Measurements from ENCODE around the gene NT5DC4. TPM values are rescaled to one million over a fixed set of nuclear protein-coding genes. Genes with fewer than 3 reads are reported as not detected.

NT5DC4 gene
- total RNA-seq, 4 donors from 2014 or later = not detected

DNA sequence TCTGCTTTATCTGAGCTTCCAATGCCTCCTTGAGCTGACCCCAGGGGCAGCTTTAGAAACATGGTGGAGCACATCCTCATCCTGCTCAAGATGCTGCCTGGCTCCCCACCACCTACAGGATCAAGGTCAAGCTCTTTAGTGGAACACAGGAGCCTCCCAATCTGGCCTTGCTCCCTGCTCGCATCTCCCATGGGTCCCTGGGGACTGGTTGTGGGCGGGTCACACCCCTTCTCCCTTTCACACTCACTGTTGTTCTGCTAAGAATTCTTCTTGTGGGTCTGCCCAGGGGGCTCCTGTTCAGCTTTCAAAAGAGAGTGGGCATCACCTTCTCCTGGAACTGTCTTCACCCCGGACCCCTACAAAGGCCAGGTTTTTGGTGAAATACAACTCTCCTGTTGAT, 8.4 kb upstream of the NT5DC4 start:
- Histone ChIP-seq H3K4me3 (no peak overlapping the region), H3K36me3 (no peaks in the 10 kb centered on the region), H3K27me3 (no peaks in the 10 kb centered on the region), H3K27ac (no peak overlapping the region), H3K9me3 (no peaks in the 10 kb centered on the region), H3K4me1 (no peaks in the 10 kb centered on the region)
- TF ChIP-seq POLR2A (IDR thresholded peaks at IDR 0.05) = no peak
- TF ChIP-seq, protein P1, sequence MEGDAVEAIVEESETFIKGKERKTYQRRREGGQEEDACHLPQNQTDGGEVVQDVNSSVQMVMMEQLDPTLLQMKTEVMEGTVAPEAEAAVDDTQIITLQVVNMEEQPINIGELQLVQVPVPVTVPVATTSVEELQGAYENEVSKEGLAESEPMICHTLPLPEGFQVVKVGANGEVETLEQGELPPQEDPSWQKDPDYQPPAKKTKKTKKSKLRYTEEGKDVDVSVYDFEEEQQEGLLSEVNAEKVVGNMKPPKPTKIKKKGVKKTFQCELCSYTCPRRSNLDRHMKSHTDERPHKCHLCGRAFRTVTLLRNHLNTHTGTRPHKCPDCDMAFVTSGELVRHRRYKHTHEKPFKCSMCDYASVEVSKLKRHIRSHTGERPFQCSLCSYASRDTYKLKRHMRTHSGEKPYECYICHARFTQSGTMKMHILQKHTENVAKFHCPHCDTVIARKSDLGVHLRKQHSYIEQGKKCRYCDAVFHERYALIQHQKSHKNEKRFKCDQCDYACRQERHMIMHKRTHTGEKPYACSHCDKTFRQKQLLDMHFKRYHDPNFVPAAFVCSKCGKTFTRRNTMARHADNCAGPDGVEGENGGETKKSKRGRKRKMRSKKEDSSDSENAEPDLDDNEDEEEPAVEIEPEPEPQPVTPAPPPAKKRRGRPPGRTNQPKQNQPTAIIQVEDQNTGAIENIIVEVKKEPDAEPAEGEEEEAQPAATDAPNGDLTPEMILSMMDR (IDR thresholded peaks at IDR 0.05) = no peak
- intact Hi-C loops (cut with DNase I; ENCODE audit: low total_unique reads) = no loop called here
- no peak for DNase-seq

DNA sequence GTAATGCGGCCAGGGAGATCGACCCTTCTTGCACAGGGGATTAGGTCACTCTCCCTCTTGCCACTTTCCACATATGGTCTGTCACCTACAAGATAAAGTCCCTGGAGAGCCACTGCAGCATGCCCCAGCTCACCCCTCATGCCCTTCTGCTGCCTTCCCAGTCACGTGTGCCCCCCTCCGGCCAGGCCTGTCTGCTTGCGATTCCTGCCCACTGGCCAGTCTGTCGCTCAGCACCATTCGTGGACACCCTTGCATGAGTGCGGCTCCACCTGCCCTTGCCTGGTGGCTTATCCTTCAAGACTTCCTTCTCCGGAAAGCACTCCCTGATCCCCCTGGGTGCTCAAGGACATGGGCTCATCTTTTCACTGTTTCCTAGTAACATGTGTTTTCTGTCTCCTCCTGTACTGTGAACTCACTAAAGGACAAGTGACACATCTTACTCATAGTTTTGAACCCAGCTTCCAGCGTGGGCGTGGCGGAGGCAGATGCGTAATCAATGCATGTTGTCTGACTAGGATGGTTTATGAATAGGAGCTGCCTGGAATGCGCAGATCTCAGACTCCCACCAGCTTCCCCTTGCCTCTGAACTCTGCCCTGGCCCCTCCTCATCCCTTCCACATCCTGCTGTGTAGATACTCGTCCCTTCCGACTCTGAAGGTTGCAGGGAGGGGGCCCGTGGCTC, 7.8 kb upstream of the NT5DC4 start:
- Histone ChIP-seq H3K36me3 (no peaks in the 10 kb centered on the region), H3K27me3 (no peaks in the 10 kb centered on the region), H3K9me3 (no peaks in the 10 kb centered on the region), H3K27ac (no peak overlapping the region), H3K4me3 (no peak overlapping the region), H3K4me1 (no peaks in the 10 kb centered on the region)
- TF ChIP-seq POLR2A (IDR thresholded peaks at IDR 0.05) = no peak
- TF ChIP-seq, protein P1 (IDR thresholded peaks at IDR 0.05) = no peak
- intact Hi-C loops (cut with DNase I; ENCODE audit: low total_unique reads) = no loop called here
- no peak for DNase-seq

DNA sequence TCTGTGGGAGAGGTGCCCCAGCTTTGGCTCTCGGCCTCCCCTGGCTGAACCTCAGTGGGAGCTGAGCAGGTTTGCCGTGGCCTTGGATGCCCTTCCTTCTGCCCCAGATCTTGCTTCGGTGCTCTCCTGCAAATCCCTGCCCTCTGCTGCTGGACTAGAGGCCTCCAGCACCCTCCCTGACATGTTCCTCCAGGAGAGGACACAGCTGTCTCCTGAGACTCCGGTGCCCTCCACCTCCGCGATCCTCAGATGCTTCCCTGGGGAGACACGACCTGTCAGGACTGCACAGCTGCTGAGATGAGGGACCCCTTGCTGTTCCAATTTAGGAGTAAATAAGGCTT, 7.3 kb upstream of the NT5DC4 start:
- no peak overlapping the region for H3K4me3 ChIP-seq
- H3K27ac ChIP-seq = no peak overlapping the region
- intact Hi-C loops (cut with DNase I; ENCODE audit: low total_unique reads) = no loop called here
- H3K4me1 ChIP-seq = no peaks in the 10 kb centered on the region
- TF ChIP-seq, protein P1 (IDR thresholded peaks at IDR 0.05) = no peak
- no peak for TF ChIP-seq POLR2A (IDR thresholded peaks at IDR 0.05)
- H3K27me3 ChIP-seq = no peaks in the 10 kb centered on the region
- no peaks in the 10 kb centered on the region for H3K36me3 ChIP-seq
- H3K9me3 ChIP-seq = no peaks in the 10 kb centered on the region
- DNase-seq = no peak

DNA sequence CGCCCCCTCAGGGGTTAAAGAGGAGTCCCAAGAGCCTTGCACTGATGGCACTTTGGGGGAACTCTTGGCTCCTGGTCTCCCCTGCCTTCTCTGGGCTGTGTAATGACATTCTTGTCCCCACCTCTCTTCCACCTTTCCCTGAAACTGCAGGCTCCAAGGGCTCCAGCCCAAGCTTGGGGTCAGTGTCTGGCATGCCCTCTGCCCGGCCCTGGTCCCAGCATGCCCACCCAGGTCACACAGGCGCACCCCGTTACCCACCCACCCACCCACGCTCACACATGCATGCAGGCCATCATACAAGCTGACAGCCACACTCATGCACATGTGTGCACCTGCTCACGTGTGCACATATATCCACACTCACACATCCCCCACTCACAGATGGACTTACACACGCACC, 6.9 kb upstream of the NT5DC4 start:
- intact Hi-C loops (cut with DNase I; ENCODE audit: low total_unique reads) = no loop called here
- no peaks in the 10 kb centered on the region for H3K27me3 ChIP-seq
- H3K36me3 ChIP-seq = no peaks in the 10 kb centered on the region
- TF ChIP-seq, protein P1 (IDR thresholded peaks at IDR 0.05) = no peak
- TF ChIP-seq POLR2A (IDR thresholded peaks at IDR 0.05) = no peak
- no peaks in the 10 kb centered on the region for H3K4me1 ChIP-seq
- no peak for DNase-seq
- no peak overlapping the region for H3K4me3 ChIP-seq
- no peaks in the 10 kb centered on the region for H3K9me3 ChIP-seq
- no peak overlapping the region for H3K27ac ChIP-seq

DNA sequence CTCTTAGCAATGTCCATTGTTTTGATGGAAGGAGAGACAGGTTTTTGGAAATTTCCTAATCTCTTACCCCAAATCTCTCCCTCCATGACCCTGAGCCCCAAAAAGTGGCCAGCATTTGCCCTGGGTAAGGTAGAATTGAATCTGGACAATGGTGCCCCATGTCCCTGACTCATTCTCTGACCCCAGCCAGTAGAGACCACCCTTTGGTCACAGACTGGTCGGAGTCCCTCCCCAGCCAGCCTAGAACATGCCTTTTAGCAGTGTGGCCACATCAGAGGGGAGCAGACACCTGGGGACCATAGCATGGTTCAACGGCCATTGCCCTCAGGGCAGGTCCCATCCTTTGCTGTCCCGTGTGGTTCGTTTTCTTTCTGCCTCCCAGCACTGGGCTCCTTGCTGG, 6.5 kb upstream of the NT5DC4 start:
- TF ChIP-seq, protein P1 (IDR thresholded peaks at IDR 0.05) = no peak
- TF ChIP-seq POLR2A (IDR thresholded peaks at IDR 0.05) = no peak
- no peaks in the 10 kb centered on the region for H3K4me1 ChIP-seq
- intact Hi-C loops (cut with DNase I; ENCODE audit: low total_unique reads) = no loop called here
- H3K9me3 ChIP-seq = no peaks in the 10 kb centered on the region
- no peaks in the 10 kb centered on the region for H3K36me3 ChIP-seq
- no peak for DNase-seq
- no peak overlapping the region for H3K4me3 ChIP-seq
- no peak overlapping the region for H3K27ac ChIP-seq
- H3K27me3 ChIP-seq = no peaks in the 10 kb centered on the region

Data from uterus (tissue), 4 donors.